ENCODE data around the gene USP36.

Gene USP36

DNA sequence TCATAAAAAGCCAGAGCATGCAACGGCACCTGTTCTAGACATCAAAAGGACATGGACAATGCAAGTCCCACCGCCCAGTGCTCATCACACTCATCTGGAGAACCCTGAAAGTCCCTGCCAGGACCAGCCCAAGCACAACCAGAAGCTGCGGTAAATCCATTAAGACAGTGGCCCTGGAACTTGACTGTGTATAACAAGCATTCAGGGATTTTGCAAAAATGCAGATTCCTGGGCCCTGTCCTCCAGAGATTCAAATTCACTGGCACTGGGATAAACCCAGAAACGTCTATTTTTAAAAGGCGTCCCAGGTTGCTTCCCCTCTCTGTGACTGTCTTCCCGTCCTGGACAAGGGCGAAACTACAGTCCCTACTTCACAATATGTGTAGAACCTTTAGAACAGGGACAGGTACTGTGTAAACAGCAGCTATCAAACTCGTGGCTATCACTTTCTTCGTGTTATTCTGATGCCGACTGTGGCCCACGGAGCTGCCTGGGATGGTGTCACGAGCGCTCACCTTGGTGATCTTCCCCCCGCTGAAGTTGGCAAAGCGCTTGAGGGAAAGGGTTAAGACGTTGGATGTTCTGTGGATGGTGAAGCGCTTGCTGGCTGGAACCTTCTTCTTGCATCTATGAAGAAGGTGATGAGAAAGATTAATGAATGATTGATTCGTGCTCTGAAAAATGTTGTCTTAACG is 22.3 kb downstream of the USP36 start:
- no peak for TF ChIP-seq RAD21 (IDR thresholded peaks at IDR 0.05; ENCODE audit: low read depth)
- TF ChIP-seq TCF12 (IDR thresholded peaks at IDR 0.05; ENCODE audit: low read depth): no peak
- no peak for TF ChIP-seq TAF1 (IDR thresholded peaks at IDR 0.05; ENCODE audit: low read depth)
- TF ChIP-seq, protein P1, sequence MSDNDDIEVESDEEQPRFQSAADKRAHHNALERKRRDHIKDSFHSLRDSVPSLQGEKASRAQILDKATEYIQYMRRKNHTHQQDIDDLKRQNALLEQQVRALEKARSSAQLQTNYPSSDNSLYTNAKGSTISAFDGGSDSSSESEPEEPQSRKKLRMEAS (IDR thresholded peaks at IDR 0.05): no peak
- TF ChIP-seq YY1 (IDR thresholded peaks at IDR 0.05; ENCODE audit: low read depth): no peak
- no peak for TF ChIP-seq EGR1 (IDR thresholded peaks at IDR 0.05)
- no peak for TF ChIP-seq CREB1 (IDR thresholded peaks at IDR 0.05; ENCODE audit: low read depth)

DNA sequence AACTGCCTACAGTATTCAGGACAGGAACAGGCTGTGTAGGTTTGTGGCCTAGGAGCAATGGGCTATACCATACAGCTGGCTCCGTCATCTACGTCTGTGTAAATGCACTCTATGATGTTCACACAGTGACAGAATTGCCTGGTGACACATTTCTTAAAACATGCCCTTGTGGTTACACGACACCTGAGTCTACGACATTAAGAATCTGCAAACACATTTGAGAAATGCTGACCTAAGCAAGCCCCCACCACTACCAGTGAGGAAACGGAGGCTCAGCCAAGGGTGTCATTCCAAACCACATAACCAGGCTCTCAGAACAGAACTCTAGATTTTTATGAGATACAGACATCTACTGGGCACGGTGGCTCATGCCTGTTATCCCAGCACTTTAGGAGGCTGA is 23.5 kb downstream of the USP36 start:
- TF ChIP-seq TEAD4 (IDR thresholded peaks at IDR 0.05) (no peak), CEBPB (IDR thresholded peaks at IDR 0.05) (no peak), ZBTB7A (IDR thresholded peaks at IDR 0.05; ENCODE audit: low read depth) (no peak), RAD21 (IDR thresholded peaks at IDR 0.05; ENCODE audit: low read depth) (no peak), EP300 (IDR thresholded peaks at IDR 0.05; ENCODE audit: borderline replicate concordance) (no peak), TAF1 (IDR thresholded peaks at IDR 0.05; ENCODE audit: low read depth) (no peak), CREB1 (IDR thresholded peaks at IDR 0.05; ENCODE audit: low read depth) (no peak), NFIC (IDR thresholded peaks at IDR 0.05) (no peak), YY1 (IDR thresholded peaks at IDR 0.05; ENCODE audit: low read depth) (no peak), EGR1 (IDR thresholded peaks at IDR 0.05) (no peak), TCF12 (IDR thresholded peaks at IDR 0.05; ENCODE audit: low read depth) (no peak), FOXM1 (IDR thresholded peaks at IDR 0.05; ENCODE audit: borderline replicate concordance, low read depth) (no peak)
- TF ChIP-seq, protein P2, sequence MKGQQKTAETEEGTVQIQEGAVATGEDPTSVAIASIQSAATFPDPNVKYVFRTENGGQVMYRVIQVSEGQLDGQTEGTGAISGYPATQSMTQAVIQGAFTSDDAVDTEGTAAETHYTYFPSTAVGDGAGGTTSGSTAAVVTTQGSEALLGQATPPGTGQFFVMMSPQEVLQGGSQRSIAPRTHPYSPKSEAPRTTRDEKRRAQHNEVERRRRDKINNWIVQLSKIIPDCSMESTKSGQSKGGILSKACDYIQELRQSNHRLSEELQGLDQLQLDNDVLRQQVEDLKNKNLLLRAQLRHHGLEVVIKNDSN (IDR thresholded peaks at IDR 0.05): no peak
- TF ChIP-seq, protein P3, sequence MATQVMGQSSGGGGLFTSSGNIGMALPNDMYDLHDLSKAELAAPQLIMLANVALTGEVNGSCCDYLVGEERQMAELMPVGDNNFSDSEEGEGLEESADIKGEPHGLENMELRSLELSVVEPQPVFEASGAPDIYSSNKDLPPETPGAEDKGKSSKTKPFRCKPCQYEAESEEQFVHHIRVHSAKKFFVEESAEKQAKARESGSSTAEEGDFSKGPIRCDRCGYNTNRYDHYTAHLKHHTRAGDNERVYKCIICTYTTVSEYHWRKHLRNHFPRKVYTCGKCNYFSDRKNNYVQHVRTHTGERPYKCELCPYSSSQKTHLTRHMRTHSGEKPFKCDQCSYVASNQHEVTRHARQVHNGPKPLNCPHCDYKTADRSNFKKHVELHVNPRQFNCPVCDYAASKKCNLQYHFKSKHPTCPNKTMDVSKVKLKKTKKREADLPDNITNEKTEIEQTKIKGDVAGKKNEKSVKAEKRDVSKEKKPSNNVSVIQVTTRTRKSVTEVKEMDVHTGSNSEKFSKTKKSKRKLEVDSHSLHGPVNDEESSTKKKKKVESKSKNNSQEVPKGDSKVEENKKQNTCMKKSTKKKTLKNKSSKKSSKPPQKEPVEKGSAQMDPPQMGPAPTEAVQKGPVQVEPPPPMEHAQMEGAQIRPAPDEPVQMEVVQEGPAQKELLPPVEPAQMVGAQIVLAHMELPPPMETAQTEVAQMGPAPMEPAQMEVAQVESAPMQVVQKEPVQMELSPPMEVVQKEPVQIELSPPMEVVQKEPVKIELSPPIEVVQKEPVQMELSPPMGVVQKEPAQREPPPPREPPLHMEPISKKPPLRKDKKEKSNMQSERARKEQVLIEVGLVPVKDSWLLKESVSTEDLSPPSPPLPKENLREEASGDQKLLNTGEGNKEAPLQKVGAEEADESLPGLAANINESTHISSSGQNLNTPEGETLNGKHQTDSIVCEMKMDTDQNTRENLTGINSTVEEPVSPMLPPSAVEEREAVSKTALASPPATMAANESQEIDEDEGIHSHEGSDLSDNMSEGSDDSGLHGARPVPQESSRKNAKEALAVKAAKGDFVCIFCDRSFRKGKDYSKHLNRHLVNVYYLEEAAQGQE (IDR thresholded peaks at IDR 0.05; ENCODE audit: low read depth): no peak
- TF ChIP-seq, protein P1 (IDR thresholded peaks at IDR 0.05): no peak

DNA sequence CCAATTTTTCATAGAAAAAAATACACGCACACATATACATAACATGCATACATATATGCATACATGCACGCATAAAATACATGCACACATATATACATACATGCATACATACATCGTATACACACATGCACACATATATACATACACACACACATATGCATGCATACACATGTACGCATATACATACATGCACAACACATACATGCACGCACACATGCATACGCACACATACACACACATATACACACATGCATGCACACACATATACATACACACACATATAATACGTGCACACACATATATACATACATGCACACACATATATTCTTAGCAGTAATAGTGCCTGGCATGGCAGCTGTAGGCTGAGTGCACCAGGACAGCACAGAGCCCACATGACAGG is 24.9 kb downstream of the USP36 start:
- TF ChIP-seq TEAD4 (IDR thresholded peaks at IDR 0.05) (no peak), TAF1 (IDR thresholded peaks at IDR 0.05; ENCODE audit: low read depth) (no peak), RAD21 (IDR thresholded peaks at IDR 0.05; ENCODE audit: low read depth) (no peak), CEBPB (IDR thresholded peaks at IDR 0.05) (no peak), FOXM1 (IDR thresholded peaks at IDR 0.05; ENCODE audit: borderline replicate concordance, low read depth) (no peak), ZBTB7A (IDR thresholded peaks at IDR 0.05; ENCODE audit: low read depth) (no peak), EGR1 (IDR thresholded peaks at IDR 0.05) (no peak)
- TF ChIP-seq, protein P1 (IDR thresholded peaks at IDR 0.05): no peak
- TF ChIP-seq, protein P2 (IDR thresholded peaks at IDR 0.05): no peak

DNA sequence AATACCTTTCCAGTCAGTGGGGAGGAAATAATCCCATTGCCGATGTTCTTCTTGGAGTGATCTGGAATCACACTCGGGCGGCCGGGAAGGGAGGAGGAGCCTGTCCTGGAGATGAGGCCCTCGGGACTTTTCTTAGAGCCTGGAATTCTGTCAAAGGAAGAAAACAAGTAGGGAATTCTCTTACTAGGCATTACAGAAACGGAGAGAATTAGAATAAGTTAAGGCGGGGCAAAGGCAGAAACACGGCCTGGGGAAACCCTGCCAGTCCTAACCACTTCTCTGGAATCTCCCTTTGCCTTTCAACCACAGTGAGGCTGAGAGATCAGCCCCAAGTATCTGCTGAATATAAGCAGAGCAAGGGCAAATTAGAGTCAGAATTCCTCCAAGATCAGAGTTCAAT is 27.8 kb downstream of the USP36 start:
- TF ChIP-seq, protein P1 (IDR thresholded peaks at IDR 0.05): no peak
- TF ChIP-seq EP300 (IDR thresholded peaks at IDR 0.05; ENCODE audit: borderline replicate concordance): no peak
- no peak for TF ChIP-seq TAF1 (IDR thresholded peaks at IDR 0.05; ENCODE audit: low read depth)
- no peak for TF ChIP-seq CREB1 (IDR thresholded peaks at IDR 0.05; ENCODE audit: low read depth)
- TF ChIP-seq NFIC (IDR thresholded peaks at IDR 0.05): no peak
- TF ChIP-seq YY1 (IDR thresholded peaks at IDR 0.05; ENCODE audit: low read depth): no peak
- TF ChIP-seq, protein P3 (IDR thresholded peaks at IDR 0.05; ENCODE audit: low read depth): no peak
- TF ChIP-seq CEBPB (IDR thresholded peaks at IDR 0.05): no peak
- TF ChIP-seq TCF12 (IDR thresholded peaks at IDR 0.05; ENCODE audit: low read depth): no peak

DNA sequence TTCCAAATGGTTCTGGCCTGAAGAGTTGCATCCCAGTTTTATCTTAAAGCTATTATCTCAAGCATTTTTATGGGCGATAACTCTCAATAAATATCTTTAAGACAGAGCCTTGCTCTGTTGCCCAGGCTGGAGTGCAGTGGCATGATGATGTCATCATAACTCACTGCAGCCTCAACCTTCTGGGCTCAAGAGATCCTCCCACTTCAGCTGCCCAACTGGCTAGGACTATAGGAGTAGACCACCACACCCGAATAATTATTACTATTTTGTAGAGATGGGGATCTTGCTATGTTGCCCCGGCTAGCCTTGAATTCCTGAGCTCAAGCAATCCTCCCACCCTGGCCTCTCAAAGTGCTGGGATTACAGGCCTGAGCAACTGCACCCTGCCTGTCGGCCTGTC is 32.5 kb downstream of the USP36 start:
- TF ChIP-seq NFIC (IDR thresholded peaks at IDR 0.05) (no peak), RAD21 (IDR thresholded peaks at IDR 0.05; ENCODE audit: low read depth) (no peak), EP300 (IDR thresholded peaks at IDR 0.05; ENCODE audit: borderline replicate concordance) (no peak), TEAD4 (IDR thresholded peaks at IDR 0.05) (no peak), EGR1 (IDR thresholded peaks at IDR 0.05) (no peak), TCF12 (IDR thresholded peaks at IDR 0.05; ENCODE audit: low read depth) (no peak)
- TF ChIP-seq, protein P2 (IDR thresholded peaks at IDR 0.05): no peak

All from Ishikawa (cell line).